ENCODE measurements around the gene PRDM8.

GRCh38 chr4:80183250-80184052 is 13.9 kb upstream of the PRDM8 start:
- TF ChIP-seq CTCF (conservative IDR thresholded peaks at IDR 0.05) (no peak), EZH2 (IDR thresholded peaks at IDR 0.05; ENCODE audit: low read depth) (no peak)
